ENCODE data around the gene RABGAP1. TPM values are rescaled to one million over a fixed set of nuclear protein-coding genes. Genes with fewer than 3 reads are reported as not detected.

RABGAP1 gene
- polyA plus RNA-seq, 1 of the 3 experiments (the other 2 are of a cell fraction): 20.2 TPM

DNA sequence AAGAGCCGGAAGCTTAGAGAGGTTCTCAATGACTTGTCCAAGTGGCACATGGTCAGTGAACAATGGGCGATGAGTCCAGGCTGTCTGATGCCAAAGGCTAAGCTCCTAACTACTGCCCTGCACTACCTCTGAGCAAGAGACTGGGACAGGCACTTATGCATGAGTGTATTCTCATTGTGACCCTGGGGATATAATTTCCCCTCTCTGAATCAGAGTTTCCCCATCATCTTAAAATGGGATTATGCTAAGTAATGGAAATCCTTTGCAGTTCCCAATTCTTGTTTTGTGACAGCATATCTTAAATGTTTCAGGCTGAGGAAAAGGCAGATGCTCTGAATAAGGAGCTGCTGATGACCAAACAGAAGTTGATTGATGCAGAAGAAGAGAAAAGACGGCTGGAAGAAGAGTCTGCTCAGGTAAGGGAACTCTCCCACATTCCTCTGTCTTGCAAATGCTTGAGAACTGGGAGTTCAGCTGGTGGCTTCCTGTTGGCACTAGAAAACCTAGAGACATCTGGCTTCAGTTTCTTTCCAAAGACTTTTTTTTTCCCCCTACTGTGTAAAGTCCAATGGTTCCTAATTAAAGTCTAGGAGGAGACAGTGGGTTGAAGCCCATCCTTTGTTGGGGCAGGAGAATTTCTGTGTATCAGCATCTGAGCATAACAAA is 156.7 kb downstream of the RABGAP1 start:
- peaks cover 6% of the 10 kb centered on the region for H3F3A ChIP-seq (replicated peaks; ENCODE audit: insufficient read depth)
- H3K79me2 ChIP-seq (ENCODE audit: insufficient read depth): no peaks in the 10 kb centered on the region; the same call in 1 of the 2 replicates
- ChIA-PET POLR2A (interaction anchor here (1.2 kb wide), 1 partner anchor 10 kb away, joined by 4 read pairs; no protein-coding TSS in a partner anchor), CTCF (interaction anchor here (1.1 to 1.6 kb wide), 3 partner anchors 22 to 252 kb away, joined by 3 to 7 read pairs (median 3); no protein-coding TSS in a partner anchor)
- peaks cover 81 to 86% of the 10 kb centered on the region in 2 experiments for H3K36me3 ChIP-seq (replicated peaks in 1 of 2; ENCODE audit: control insufficient read depth in 1 of 2, insufficient read depth in 2 of 2, low read length in 1 of 2)
- no peak overlapping the region for H3K27ac ChIP-seq (ENCODE audit: low read depth in 2 of 2, low read length in 1 of 2)
- H2AFZ ChIP-seq (ENCODE audit: low read depth): no peak overlapping the region
- DNase-seq: no peak
- no peaks in the 10 kb centered on the region for H3K9me2 ChIP-seq
- 87% methylated on average over 2 of the region's 3 CpGs for WGBS (ENCODE audit: low lambda C conversion rate)
- no peaks in the 10 kb centered on the region; a peak in 1 of 4 replicates for H3K4me1 ChIP-seq (ENCODE audit: control insufficient read depth in 1 of 2, insufficient read depth in 2 of 2, low read depth in 1 of 2, low read length in 1 of 2)
- H3K27me3 ChIP-seq (ENCODE audit: insufficient read depth): no peaks in the 10 kb centered on the region
- no peak overlapping the region for H3K4me3 ChIP-seq (ENCODE audit: low read depth in 2 of 2, low read length in 1 of 2)
- H4K20me1 ChIP-seq (ENCODE audit: insufficient read depth): no peaks in the 10 kb centered on the region
- H3K9me3 ChIP-seq: no peaks in the 10 kb centered on the region
- H3K9ac ChIP-seq: no peak overlapping the region
- H3K4me2 ChIP-seq: no peak overlapping the region
- TF ChIP-seq, protein P1, sequence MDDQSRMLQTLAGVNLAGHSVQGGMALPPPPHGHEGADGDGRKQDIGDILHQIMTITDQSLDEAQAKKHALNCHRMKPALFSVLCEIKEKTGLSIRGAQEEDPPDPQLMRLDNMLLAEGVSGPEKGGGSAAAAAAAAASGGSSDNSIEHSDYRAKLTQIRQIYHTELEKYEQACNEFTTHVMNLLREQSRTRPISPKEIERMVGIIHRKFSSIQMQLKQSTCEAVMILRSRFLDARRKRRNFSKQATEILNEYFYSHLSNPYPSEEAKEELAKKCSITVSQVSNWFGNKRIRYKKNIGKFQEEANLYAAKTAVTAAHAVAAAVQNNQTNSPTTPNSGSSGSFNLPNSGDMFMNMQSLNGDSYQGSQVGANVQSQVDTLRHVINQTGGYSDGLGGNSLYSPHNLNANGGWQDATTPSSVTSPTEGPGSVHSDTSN (IDR thresholded peaks at IDR 0.05): no peak
- TF ChIP-seq POLR2AphosphoS5 (IDR thresholded peaks at IDR 0.05; ENCODE audit: low read depth, low read length) (no peak), SIN3A (IDR thresholded peaks at IDR 0.05; ENCODE audit: borderline replicate concordance, low read depth, low read length) (no peak), RFX5 (IDR thresholded peaks at IDR 0.05; ENCODE audit: low read length) (no peak), MEF2A (IDR thresholded peaks at IDR 0.05; ENCODE audit: borderline replicate concordance, low read depth) (no peak), GABPA (IDR thresholded peaks at IDR 0.05; ENCODE audit: low read depth) (no peak), YY1 (IDR thresholded peaks at IDR 0.05; ENCODE audit: low read depth) (no peak)
- TF ChIP-seq, protein P2, sequence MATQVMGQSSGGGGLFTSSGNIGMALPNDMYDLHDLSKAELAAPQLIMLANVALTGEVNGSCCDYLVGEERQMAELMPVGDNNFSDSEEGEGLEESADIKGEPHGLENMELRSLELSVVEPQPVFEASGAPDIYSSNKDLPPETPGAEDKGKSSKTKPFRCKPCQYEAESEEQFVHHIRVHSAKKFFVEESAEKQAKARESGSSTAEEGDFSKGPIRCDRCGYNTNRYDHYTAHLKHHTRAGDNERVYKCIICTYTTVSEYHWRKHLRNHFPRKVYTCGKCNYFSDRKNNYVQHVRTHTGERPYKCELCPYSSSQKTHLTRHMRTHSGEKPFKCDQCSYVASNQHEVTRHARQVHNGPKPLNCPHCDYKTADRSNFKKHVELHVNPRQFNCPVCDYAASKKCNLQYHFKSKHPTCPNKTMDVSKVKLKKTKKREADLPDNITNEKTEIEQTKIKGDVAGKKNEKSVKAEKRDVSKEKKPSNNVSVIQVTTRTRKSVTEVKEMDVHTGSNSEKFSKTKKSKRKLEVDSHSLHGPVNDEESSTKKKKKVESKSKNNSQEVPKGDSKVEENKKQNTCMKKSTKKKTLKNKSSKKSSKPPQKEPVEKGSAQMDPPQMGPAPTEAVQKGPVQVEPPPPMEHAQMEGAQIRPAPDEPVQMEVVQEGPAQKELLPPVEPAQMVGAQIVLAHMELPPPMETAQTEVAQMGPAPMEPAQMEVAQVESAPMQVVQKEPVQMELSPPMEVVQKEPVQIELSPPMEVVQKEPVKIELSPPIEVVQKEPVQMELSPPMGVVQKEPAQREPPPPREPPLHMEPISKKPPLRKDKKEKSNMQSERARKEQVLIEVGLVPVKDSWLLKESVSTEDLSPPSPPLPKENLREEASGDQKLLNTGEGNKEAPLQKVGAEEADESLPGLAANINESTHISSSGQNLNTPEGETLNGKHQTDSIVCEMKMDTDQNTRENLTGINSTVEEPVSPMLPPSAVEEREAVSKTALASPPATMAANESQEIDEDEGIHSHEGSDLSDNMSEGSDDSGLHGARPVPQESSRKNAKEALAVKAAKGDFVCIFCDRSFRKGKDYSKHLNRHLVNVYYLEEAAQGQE (IDR thresholded peaks at IDR 0.05; ENCODE audit: low read depth, low read length): no peak

DNA sequence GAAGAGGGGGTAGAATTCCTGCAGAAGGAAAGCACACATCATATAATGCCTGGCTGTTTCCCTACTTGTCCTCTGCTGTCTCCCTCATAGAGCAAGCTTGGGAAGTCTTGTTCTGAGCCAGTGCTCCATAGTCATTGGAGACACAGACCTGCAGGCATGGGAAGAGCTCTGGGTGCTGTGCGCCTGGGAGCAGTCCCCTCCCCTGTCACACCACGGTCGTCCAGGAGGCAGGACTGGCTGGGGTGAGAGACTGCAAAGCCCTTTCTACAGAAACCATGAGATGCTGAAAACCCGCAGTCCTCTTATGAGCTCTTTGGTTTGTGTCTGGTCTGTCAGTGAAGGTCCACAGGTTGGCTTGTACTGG is 157.3 kb downstream of the RABGAP1 start:
- H3K36me3 ChIP-seq (replicated peaks in 1 of 2; ENCODE audit: control insufficient read depth in 1 of 2, insufficient read depth in 2 of 2, low read length in 1 of 2): peaks cover 79 to 86% of the 10 kb centered on the region in 2 experiments
- ChIA-PET POLR2A (interaction anchor here (1.2 kb wide), 1 partner anchor 9 kb away, joined by 4 read pairs; no protein-coding TSS in a partner anchor), CTCF (interaction anchor here (1.1 to 1.6 kb wide), 2 partner anchors 22 to 252 kb away, joined by 3 to 7 read pairs; no protein-coding TSS in a partner anchor)
- no peaks in the 10 kb centered on the region for H3K27me3 ChIP-seq (ENCODE audit: insufficient read depth)
- H3F3A ChIP-seq (replicated peaks; ENCODE audit: insufficient read depth): peaks cover 5% of the 10 kb centered on the region
- H3K79me2 ChIP-seq (ENCODE audit: insufficient read depth): no peaks in the 10 kb centered on the region; the same call in 1 of the 2 replicates
- no peak overlapping the region for H2AFZ ChIP-seq (ENCODE audit: low read depth)
- no peak overlapping the region for H3K9ac ChIP-seq
- H3K9me2 ChIP-seq: no peaks in the 10 kb centered on the region
- no peaks in the 10 kb centered on the region for H4K20me1 ChIP-seq (ENCODE audit: insufficient read depth)
- H3K4me2 ChIP-seq: no peak overlapping the region
- no peak for DNase-seq
- no peaks in the 10 kb centered on the region for H3K9me3 ChIP-seq
- H3K4me1 ChIP-seq (ENCODE audit: control insufficient read depth in 1 of 2, insufficient read depth in 2 of 2, low read depth in 1 of 2, low read length in 1 of 2): no peaks in the 10 kb centered on the region; a peak in 1 of 4 replicates
- no peak for TF ChIP-seq FOXM1 (IDR thresholded peaks at IDR 0.05; ENCODE audit: low read depth)
- no peak for TF ChIP-seq YY1 (IDR thresholded peaks at IDR 0.05; ENCODE audit: low read depth)
- no peak for TF ChIP-seq RCOR1 (IDR thresholded peaks at IDR 0.05; ENCODE audit: low read length)
- TF ChIP-seq, protein P3, sequence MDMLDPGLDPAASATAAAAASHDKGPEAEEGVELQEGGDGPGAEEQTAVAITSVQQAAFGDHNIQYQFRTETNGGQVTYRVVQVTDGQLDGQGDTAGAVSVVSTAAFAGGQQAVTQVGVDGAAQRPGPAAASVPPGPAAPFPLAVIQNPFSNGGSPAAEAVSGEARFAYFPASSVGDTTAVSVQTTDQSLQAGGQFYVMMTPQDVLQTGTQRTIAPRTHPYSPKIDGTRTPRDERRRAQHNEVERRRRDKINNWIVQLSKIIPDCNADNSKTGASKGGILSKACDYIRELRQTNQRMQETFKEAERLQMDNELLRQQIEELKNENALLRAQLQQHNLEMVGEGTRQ (IDR thresholded peaks at IDR 0.05; ENCODE audit: borderline replicate concordance, low read depth, low read length): no peak
- no peak for TF ChIP-seq RAD21 (IDR thresholded peaks at IDR 0.05; ENCODE audit: low read length)
- no peak for TF ChIP-seq SMC3 (IDR thresholded peaks at IDR 0.05; ENCODE audit: low read depth, low read length)
- TF ChIP-seq SIN3A (IDR thresholded peaks at IDR 0.05; ENCODE audit: borderline replicate concordance, low read depth, low read length): no peak
- no peak for TF ChIP-seq CTCF (IDR thresholded peaks at IDR 0.05)
- no peak for TF ChIP-seq GABPA (IDR thresholded peaks at IDR 0.05; ENCODE audit: low read depth)
- no peak for TF ChIP-seq EZH2phosphoT487 (IDR thresholded peaks at IDR 0.05; ENCODE audit: borderline replicate concordance, low read depth)
- no peak for TF ChIP-seq POLR2AphosphoS5 (IDR thresholded peaks at IDR 0.05; ENCODE audit: low read depth, low read length)
- no peak overlapping the region for H3K4me3 ChIP-seq (ENCODE audit: low read depth in 2 of 2, low read length in 1 of 2)
- no peak overlapping the region for H3K27ac ChIP-seq (ENCODE audit: low read depth in 2 of 2, low read length in 1 of 2)
- WGBS (ENCODE audit: low lambda C conversion rate): 100% methylated on average over 4 of the region's 4 CpGs
